Stimulated activated CD8-positive, alpha-beta memory T cell treated with anti-CD3 and anti-CD28 coated beads, Interleukin-7, amount 100 ng/mL, for 24 hours (primary cell): Measurements from ENCODE around the gene PLEKHG4B.
"Not testable (repeated sequence)": the region's sequence is repeated elsewhere in the genome, so short reads cannot be mapped to it uniquely, and the experiment has no call there.

Source experiments
- DNase-seq: peaks from one replicate; pipeline ENCODE4 v3.0.0-alpha.2; 2020; ENCODE audit warnings: low read depth

Gene PLEKHG4B

GRCh38 chr5:187617-188451, 95.9 kb downstream of the PLEKHG4B start:
- no peak for DNase-seq

- peak; percentile 75 for DNase-seq
Measured at GRCh38 chr5:188488-189481, 96.8 kb downstream of the PLEKHG4B start.

GRCh38 chr5:189486-189885, 97.5 kb downstream of the PLEKHG4B start:
- no peak for DNase-seq

GRCh38 chr5:189976-190365, 98.0 kb downstream of the PLEKHG4B start:
- no peak for DNase-seq

DNA sequence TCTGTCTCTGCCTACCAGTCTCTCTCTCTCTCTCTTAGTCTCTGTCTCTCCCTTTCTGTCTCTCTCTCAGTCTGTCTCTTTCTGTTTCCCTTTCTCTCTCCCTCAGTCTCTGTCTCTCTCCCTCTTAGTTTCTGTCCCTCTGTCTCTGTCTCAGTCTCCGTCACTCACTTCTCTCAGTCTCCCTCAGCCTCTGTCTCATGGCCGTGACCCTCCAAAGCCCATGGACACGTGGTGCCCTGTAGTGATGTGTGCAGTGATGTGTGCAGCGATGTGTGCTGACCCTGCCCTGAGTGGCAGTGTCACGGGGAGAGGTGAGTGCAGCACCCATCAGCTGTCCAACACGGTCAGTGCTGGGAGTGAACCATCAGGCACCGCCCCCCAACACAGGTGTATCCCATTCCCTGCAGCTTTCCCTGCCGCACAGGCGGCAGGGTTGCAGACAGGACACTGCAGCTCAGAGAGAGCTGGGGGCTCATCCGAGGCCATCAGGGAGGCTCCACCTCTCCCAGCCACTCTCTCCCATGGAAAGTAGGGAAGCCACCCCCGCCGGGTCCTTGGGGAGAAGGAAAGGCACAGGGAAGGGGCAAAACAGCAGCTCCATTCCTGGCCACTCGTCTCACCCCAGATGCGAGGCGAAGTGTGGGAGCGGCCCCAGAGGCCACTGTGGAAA, 98.5 kb downstream of the PLEKHG4B start:
- DNase-seq: no peak

DNA sequence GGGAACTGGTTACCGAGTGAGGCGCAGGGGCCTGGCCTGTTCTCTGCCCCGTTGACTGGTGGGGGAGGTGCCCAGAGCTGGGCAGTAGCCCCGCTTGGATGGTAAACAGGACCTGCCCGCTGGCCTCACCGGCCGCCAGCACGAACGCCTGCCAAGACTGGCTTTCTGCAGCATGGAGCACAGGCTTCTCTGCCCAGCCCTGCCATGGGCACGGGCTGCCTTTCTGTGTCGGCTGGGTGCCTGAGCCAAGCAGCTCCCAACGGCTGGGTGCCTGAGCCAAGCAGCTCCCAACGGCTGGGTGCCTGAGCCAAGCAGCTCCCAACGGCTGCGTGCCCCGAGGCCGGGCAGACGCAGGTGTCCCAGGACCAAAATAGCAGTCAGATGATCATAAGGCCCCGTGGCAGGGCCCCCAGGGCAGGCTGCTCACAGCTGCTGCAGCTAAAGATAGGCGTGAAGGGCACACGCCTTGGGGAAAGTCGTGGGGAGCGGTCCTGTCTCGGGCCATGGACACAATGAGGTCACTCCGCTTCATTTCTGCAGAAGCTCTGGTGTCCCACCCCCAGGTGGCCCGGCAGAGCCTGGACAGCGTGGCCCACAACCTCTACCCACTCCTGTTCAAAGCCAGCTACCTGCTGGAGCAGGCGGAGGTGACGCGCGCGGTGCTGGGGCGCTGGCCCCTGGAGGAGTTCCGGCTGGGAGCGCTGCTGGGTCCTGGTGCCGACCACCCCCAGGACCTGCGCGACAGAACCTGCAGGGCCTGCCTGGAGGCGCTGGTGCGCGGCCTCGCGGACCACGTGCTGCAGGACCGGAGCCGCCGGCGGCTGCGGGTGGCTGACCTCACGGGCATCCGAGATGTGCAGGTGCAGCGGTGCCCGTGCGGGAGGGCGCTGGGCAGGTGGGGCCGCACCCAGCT, 99.3 kb downstream of the PLEKHG4B start, which contains the start of gene LRRC14B:
Gene LRRC14B (plus strand): TSS at position 460 of the 913 bp plus-strand sequence. CDS start 44 bp downstream, at position 504.
- DNase-seq: no peak

DNA sequence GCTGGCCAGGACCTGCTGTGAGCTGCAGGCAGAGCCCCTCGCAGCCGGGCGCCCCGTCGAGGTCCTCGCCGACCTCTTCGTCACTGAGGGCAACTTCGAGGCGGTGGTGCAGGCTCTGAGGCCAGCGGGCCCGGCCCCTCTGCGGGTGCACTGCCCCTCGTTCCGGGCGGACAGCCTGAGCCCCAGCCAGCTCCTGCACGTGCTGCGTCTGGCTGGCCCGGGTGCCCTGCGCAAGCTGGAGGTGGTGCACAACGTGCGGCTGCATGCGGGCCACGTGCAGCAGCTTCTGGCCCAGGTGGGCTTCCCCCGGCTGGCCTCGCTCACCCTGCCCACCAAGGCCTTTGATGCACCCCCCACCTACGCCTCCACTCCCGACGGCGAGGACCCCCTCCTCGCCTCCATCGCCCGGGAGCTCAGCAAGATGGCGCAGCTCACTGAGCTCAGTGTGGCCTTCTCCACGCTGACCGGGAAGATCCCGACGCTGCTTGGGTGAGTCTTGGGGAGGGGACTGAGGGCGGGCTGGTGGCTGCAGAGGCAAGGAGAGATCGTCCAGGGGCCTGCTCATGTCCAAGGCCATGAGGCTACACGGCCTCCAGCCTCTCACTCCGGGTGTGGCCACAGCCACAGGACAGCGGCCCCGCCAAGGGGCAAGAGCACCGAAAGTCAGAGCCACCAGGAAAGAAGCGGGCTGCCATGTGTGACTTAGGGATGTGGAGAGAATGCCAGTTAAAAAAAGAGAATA, 100.2 kb downstream of the PLEKHG4B start:
- DNase-seq: no peak

- DNase-seq: no peak
Measured at GRCh38 chr5:192691-192969, 100.7 kb downstream of the PLEKHG4B start.

DNA sequence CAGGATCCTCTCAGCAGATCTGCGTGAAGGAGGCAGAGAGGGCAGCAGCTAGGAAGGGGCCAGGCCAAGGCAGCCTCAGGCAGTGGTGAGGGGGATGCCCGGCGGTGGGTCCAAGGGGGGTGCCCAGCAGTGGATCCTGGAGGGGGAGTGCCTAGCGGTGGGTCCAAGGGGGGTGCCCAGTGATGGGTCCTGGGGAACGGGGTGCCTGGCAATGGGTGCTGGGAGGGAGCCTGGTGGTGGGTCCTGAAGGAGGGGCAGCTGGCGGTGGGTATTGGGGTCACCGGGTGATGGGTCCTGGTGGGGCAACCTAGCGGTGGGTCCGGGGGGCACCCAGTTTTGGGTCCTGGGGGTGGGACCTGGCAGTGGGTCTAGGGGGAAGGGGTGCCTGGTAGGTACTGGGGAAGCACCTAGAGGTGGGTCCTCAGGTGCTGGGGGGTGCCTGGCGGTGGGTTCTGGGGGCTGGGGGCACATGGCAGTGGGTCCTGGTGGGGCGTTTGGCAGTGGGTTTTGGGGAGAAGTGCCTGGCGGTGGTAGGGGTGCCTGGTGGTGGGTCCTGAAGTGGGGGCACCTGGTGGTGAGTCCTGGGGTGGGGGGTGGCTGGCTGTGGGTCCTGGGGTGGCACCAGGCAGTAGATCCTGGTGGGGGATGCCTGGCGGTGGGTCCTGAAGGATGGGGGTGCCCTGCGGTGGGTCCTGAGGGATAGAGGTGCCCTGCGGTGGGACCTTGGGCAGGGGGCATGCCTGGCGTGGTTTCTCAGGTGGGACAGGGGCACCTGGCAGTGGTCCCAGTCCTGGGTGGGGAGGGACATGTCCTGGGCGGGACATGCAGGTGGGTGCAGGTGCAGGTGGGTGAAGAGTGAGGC, 101.2 kb downstream of the PLEKHG4B start:
- no peak for DNase-seq

DNA sequence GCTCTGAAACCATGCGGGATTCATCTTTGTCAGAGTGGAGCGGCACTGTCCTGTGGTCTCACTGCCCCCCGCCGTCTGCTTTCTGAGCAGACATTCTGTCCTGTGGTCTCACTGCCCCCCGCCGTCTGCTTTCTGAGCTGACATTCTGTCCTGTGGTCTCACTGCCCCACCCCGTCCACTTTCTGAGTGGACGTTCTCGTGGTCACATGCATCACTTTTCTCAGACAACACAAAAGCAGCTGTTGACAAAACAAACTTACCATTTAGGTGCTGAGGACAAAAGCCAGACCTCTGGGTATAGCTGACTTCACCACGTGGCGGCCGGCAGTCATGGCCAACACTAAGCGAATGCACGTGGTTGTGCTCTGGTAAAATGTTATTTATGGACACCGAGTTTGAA, 102.1 kb downstream of the PLEKHG4B start:
- no peak for DNase-seq

DNA sequence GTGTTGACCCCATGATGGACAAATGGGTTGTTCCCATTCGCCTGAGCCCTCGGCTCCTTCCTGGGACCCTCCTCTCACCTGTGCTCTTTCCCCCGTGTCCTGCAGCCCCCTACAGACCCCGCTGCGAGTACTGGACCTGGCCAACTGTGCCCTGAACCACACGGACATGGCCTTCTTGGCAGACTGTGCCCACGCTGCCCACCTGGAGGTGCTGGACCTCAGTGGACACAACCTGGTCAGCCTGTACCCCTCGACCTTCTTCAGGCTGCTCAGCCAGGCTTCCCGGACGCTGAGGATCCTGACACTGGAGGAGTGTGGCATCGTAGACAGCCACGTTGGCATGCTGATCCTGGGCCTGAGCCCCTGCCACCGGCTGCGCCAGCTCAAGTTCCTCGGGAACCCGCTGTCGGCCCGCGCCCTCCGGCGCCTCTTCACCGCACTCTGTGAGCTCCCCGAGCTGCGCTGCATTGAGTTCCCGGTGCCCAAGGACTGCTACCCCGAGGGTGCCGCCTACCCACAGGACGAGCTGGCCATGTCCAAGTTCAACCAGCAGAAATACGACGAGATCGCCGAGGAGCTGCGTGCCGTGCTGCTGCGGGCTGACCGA, 102.7 kb downstream of the PLEKHG4B start:
- DNase-seq: no peak

DNA sequence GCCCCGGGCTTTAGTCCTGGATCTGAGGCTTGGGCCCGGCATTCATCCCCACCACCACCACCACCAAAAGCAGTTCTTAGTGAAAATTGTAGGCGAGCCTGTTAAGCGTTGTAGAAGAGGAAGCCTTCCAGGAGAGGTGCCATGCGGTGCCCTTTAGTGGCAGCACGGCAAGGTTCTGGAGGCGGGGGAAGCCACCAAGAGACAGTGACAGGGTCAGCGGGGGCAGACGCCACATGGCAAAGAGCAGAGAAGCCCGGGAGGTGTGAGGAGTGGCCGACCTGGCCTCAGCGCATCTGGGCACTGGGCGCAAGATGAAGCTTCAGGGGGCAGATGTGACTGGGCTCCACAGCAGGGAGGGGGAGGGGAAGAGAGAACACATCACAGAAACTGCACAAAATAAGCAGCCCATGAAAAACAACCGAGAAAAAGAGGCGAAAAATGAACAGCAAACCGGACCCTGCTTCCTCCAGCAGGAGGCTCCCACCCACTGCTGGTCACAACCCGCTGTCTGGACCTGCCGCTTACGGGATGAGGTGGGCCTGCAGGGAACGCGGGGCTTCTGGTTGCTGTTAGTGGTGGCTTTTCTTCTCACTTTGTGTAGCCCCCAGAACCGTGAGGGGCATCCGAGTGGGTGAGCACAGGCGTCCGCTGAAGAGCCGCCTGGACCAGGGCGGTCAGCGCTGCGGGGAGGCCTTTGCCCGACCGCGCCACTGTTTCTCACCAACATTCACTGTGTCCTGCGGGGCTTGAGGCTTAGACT, 103.6 kb downstream of the PLEKHG4B start:
- no peak for DNase-seq

DNA sequence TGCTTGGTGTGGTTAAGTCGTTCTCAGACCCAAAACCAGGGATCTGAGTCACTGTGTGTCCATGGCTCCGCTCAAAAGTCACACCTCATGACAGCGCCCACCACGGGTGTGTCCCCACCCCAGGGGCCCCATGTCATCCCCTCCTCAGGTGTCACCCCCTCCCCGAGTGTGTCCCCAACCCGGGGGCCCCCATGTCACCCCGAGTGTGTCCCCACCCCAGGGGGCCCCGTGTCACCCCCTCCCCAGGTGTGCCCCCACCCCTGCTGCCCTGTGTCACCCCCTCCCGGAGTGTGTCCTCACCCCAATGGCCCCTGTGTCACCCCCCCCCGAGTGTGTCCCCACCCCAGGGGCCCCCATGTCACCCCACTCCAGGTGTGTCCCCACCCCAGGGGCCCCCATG, 104.4 kb downstream of the PLEKHG4B start:
- no peak for DNase-seq

GRCh38 chr5:197031-197430, 105.1 kb downstream of the PLEKHG4B start:
- not testable (repeated sequence) for DNase-seq

DNA sequence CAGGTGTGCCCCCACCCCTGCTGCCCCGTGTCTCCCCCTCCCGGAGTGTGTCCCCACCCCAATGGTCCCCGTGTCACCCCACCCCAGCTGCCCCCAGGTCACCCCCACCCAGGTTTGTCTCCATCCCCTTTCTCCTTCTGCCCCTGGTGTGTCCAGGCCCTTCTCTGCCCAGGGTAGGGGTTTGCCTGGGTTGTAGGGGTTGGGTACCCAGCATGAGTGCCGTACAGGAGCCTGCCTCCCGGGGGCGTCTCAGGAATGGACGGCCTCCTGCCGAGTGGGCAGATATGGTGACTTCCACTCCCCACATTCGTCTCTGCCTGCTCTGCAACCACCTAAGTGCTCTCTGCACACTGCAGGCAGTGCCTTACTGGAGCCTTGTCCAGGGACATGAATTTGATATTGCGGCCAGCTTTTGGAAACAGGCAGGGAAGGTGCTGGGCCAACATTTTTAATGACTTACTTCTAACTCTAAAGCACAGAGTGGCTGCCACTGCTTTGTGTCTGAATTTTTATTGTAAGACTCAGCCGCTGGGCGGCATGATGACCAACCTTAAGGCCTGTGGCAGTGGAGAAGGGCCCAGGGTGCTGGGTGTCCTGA, 106.0 kb downstream of the PLEKHG4B start:
- DNase-seq: no peak

DNA sequence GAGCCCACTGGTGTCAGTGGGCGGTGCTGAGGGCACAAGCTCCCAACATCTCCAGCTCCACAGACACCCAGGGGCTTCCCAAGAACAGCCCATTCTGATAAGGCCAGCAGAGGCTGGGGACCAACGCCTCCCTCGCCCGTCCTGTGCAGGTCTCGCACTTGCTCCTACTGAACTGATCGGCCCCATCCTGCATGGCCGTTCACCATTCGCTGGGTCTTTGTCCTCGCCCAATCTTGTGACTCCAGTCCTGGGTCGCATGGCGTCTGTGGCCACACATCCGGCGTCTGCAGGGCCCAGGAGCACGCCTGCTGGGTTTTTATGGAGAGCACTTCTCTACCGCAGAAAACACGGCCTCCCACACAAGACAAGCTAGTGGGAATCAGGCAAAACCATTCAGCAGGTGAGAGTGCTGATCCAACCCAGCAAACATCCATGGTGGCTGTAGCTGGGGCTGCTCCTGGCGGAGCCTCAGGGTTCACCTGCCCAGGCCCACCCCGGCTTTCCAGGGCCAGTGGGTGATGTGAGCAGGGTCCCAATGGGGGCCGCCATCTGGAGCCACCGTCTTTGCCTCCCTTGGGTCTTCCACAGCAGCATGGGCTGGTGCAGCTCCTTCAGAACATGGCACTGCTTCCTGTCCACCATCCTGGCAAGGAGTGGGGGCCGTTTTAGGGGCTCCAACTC, 106.7 kb downstream of the PLEKHG4B start:
- no peak for DNase-seq

DNA sequence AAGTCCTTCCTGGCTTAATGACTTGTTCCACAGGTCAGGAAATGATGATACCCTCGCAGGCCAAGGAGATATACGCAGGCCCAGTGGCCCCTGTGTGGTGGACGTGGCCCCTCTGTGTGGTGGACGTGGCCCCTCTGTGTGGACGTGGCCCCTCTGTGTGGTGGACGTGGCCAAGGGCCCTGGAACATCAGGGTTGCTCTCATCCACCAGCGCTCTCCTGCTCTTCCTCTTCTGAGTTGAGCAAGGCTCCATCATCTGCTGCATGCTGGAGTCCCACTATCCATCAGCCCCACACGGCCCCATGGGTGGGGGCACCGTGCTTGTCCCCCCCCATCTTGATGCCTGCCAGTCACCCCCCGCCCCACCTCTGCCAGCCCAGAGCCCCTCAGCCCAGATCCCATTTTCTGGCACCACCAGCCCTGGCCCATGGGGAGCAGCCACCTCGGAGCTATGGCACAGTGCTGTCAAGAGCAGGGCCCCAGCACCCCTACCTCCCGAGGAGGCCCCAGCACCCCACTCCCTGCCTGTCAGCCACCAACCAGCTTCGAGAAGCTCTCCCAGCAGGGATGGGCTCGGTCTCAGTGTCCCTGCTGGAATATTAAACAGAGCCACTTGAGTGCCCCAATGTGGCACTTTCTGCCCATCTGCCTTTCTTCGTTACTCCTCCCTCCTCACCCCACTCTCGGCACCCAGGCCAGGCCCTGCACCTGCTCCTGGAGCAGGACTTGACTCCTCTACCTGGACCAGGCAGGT, 107.4 kb downstream of the PLEKHG4B start:
- DNase-seq: no peak
